GM19397 (cell line): ENCODE measurements around the gene IGSF8.
"Not testable (repeated sequence)": the region's sequence is repeated elsewhere in the genome, so short reads cannot be mapped to it uniquely, and the experiment has no call there.

Experiments
- ATAC-seq: cut with Tn5 transposase; IDR thresholded peaks from one replicate; pipeline ENCODE4 v1.9.1; 2021; ENCODE audit warnings: mild to moderate bottlenecking, moderate library complexity; ENCODE audit not compliant: unreplicated experiment

Gene IGSF8

GRCh38 chr1:160070243-160071163 is 27.9 kb downstream of the IGSF8 start:
- ATAC-seq, result no peak

DNA sequence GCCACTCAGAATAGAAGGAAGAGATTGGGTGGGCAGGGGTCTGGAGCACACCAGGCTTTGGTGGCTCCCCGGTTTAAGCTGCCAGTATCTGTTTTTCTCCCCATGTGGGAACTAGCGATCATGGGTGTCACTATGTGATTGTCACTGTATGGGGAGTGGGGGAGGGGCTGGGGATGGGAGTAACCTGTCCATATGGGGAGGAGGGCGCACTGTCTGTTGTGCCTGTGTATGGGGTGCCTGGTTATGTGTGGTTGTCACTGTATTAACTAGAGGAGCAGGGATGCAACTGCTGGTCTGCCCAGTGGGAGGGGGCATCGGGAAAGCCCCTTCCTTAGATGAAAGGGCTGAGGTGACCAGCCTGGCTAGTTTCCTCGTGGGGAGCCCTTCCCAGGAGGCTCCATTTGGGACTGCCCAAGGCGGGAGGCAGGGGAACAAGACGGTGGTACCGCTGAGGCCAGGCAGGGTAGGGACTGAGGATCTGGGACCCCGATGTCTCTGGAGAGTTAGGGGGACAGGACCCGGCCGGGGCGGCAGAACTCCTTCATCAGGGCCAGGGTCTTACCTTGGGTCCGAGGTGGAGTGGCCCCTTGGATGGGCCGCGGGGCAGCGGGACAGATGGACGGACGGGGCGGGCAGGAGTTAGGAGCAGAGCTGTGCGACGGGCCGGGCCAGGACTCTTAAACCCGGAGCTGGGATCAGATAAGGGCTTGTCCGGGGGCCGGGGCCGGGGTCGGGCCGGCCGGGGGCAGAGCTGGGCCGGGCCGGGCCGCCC is 28.8 kb downstream of the IGSF8 start, which contains the start of gene KCNJ10:
KCNJ10 (minus strand) TSS at position 701 of the 772 bp plus-strand sequence. CDS start 27,628 bp downstream, outside the sequence.
- no peak for ATAC-seq

- no peak for ATAC-seq
These were observed 30.2 kb downstream of the IGSF8 start for GRCh38 chr1:160068225-160068624.

- no peak for ATAC-seq
These were observed 31.3 kb downstream of the IGSF8 start for GRCh38 chr1:160066829-160067745.

GRCh38 chr1:160064746-160065145 is 33.7 kb downstream of the IGSF8 start:
- no peak for ATAC-seq

DNA sequence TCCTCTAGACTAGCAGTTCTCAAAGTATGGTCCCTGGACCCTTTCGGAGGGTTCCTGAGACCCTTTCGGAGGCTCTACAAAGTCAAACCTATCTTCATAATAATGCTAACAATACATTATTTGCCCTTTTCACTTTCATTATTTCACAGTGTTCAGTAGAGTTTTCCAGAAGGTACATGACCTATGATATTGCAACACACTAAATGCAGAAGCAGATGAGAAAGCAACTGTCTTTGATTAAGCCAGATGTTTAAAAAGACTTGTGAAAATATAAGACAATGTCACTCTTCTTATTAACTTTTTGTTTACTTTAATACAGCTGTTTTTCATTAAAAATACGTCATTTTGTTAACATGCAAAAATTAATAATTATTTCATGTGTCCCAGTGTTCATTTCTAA is 34.3 kb downstream of the IGSF8 start:
- no peak for ATAC-seq

GRCh38 chr1:160063176-160063575 is 35.2 kb downstream of the IGSF8 start:
- ATAC-seq, result no peak

DNA sequence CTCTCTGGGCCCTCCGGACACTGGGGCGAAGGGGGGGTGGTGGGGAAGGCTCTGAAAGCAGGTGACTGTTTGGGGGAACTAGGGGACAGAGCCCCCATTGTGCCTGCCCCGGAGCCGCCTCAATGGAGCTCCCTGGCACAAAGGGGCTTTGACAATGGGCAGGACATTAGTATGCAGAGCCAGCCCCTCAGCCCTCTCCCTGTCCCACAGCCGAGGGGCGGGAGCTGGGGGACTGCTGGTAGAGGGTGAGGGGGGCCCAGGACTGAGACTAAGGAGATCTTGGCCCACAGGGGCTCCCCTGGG is 36.2 kb downstream of the IGSF8 start:
- no peak for ATAC-seq

DNA sequence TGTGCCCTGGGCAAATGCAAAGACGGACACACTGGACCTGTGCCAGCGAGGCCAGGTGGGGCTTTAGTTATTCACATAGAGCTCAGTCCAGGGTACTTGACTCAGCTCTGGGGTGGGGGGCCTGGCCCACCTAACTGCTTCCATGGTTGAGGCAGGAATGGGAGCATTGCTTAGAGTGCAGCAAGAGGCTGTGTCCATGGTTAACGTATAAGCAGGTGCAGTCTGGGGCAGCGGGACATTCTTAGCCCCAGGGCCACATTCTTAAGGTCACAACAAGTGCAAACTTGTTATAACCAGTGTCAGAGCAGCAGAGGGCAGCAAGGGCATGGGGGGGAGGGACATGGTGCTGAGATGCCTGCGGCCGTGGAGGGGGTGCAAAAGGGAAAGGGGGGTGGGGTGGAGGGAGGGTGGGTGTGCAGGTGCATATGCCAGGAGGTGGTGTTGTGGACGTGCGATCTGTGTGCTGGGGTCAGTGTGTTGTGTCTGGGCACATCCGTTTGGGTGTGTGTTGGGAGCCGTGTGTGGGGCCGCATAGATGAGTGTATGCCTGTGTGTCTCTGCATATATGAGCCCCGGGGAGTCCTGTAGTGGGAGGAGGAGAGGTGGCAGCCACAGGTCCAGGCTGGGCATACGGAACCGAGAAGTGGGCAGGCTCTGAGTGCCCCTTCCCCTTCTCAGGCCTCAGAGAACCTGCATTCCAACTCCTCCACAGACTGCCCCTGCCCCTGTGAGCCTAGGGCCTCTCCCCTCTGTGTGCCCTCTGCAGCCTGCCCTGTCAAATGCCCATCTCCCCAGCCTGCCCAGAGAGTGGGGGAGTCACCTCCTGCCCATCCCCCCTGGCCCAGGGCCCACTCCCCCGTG is 36.8 kb downstream of the IGSF8 start:
- no peak for ATAC-seq

GRCh38 chr1:160058087-160058486 is 40.3 kb downstream of the IGSF8 start:
- no peak for ATAC-seq

GRCh38 chr1:160056648-160057169 is 41.7 kb downstream of the IGSF8 start:
- ATAC-seq, result no peak

DNA sequence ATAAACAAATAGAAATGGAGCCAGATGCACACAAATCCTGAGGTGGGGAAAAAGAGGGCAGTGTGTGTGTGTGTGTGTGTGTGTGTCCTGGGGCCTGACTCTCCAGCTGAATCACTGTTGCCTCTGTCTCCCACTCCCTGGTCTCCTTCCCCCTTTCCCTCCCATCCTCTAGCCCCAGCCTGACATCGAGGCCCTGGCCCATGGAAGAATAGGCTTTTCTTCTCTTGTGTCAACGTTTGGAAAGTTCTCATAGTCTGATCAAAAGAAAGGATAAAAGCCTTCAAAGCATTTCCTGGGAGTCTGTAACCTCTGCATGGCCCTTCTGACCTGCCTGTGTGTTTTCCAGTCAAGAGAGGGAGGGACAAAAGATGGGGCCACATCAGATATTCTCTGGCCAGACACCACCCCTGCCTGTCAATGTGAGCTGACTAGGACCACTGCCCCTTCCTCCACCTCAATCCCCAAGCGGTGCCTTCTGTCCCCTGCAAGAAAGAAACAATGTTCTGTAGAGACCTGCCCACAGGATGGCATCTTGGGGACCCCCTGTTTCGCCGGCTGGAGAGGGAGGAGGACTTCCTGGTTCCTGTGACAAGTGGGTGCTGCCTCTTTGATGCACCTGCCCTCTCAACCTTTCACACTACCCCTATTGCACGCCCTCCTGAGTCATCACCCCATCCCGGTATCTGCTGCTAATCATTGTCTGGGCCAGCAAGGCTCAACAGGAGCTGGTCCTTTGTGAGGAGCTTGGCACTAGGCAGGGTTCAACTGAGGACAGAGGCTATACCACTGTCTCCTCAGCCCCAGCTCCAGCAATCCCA is 44.7 kb downstream of the IGSF8 start:
- ATAC-seq, result no peak

DNA sequence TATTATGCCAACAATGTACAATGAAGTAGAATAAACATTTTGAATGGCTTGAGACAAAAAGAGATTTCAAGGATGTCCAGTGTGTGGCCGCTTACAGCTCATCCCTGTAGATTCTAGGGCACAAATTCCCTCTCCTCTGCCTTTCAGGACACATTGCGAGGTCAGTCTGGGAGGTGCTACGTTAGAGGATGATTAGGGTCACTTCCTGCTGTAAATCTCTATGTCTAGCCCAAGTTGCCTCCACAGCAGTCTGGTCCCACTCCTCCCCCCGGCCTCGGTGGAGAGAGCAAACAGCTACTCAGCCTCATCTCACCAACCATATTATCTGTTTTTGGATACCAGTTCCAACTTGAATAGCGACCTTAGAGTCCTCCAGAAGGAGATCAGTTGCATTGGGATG is 45.5 kb downstream of the IGSF8 start:
- ATAC-seq, result no peak

- no peak for ATAC-seq
These were observed 47.8 kb downstream of the IGSF8 start for GRCh38 chr1:160050619-160051018.

DNA sequence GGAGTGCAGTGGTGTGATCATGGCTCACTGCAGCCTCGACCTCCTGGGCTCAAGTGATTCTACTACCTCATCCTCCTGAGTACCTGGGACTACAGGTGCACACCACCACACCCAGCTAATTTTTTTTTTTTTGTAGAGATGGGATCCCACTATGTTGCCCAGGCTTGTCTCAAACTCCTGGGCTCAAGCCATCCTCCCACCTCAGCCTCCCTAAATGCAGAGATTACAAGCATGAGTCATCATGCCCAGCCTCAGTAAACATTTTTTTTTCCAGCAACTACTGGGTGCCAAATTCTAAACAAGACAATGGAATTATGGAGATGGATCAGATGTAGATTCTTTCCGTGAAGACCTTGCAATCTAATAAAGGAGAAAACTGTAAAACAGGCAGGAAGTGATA is 48.2 kb downstream of the IGSF8 start:
- ATAC-seq, result not testable (repeated sequence)

- no peak for ATAC-seq
These were observed 49.3 kb downstream of the IGSF8 start for GRCh38 chr1:160049101-160049500.

- ATAC-seq, result no peak
These were observed 50.1 kb downstream of the IGSF8 start for GRCh38 chr1:160048335-160048734.

DNA sequence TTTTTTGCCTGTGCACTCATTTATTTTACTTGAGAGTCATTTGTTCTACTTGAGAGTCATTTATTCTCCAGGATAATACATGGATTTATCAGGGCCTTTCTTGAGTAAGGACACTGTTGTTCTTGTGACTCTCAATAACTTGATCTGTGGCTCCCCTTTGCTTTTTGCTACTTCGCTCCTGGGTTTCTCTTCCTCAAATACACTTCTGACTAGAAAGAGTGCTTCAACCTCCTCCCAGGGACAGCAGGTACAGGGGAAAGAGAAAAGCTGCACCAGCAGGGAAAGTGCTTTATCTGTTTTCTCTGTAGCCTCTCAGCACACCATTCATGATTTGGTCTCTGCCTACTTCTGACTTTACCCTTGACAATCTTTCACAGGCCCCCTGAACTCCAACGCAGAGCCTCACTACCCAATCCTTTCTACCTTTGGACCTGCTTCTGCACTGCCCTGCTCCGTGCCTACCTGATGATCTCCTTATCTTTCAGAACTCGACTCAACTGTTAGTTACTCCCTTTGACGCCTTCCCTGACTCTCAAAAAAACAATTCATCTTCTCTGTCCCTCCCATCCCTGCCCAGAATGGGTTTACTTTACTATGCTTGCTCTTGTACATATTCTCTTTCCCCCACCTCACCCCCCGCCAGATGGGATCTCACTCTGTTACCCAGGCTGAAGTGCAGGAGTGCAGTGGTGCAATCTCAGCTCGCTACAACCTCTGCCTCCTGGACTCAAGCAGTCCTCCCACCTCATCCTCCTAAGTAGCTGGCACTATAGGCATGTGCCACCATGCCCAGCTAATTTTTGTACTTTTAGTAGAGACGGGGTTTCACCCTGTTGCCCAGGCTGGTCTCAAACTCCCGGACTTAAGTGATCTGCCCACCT is 51.1 kb downstream of the IGSF8 start:
- ATAC-seq, result no peak
